CD4-positive, alpha-beta T cell treated with Interferon gamma for 1 hour (primary cell): Measurements from ENCODE around the gene BTBD7.
"Not testable (repeated sequence)": the region's sequence is repeated elsewhere in the genome, so short reads cannot be mapped to it uniquely, and the experiment has no call there.

Experiments
- DNase-seq: peaks from one replicate; pipeline ENCODE4 v3.0.0-alpha.2; 2020

The BTBD7 gene

DNA sequence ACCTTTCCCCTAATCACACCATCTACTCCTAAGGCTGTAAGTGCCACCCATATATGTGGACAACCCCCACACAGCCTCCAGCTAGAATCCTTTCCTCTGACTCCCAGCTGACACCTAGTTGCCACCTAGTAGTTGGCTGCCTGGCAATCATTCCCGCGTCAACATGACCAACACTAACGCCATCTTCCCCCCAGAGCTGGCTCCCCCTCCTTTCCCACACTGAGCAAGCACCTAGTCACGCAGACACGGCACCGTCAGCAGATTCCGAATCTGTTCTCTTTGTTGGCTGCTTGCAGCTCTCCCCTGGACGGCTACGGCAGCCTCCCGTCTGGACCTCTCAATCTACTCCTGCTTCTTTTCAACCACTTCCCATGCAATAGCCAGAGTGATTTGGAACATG lies 98.0 kb downstream of the BTBD7 start:
- no peak for DNase-seq

DNA sequence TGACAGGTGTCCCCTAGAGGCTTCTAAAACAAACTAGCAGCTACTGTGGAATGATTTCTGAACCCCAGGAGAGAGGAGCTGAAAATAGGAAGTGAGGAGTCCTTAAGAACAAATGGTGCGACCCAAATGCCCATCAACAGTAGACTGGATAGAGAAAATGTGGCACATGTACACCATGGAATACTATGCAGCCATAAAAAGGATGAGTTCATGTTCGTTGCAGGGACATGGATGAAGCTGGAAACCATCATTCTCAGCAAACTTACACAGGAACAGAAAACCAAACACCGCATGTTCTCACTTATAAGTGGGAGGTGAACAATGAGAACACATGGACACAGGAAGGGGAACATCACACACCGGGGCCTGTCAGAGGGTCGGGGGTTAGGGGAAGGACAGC lies 99.8 kb downstream of the BTBD7 start:
- DNase-seq, result not testable (repeated sequence)

DNA sequence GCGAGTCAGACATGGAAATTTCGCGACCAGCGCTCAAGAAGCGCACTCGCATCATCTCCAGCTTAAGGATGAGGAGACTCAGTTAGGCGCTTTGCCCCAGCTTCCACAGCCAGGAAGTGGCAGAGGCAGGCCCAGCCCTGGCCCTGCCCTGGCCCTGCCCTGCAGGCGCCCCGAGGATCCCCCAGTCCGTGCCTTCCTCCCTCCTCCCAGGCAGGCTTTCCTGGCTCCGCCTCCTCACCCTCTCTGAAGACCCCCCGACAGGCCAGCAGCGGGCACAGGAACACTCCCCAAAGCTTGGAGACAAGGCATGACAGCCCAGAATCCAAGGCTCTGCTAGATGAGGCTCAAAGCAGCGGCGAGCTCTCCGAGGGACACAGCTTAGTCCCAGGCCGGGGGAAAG lies 100.7 kb downstream of the BTBD7 start:
- DNase-seq, result no peak

DNA sequence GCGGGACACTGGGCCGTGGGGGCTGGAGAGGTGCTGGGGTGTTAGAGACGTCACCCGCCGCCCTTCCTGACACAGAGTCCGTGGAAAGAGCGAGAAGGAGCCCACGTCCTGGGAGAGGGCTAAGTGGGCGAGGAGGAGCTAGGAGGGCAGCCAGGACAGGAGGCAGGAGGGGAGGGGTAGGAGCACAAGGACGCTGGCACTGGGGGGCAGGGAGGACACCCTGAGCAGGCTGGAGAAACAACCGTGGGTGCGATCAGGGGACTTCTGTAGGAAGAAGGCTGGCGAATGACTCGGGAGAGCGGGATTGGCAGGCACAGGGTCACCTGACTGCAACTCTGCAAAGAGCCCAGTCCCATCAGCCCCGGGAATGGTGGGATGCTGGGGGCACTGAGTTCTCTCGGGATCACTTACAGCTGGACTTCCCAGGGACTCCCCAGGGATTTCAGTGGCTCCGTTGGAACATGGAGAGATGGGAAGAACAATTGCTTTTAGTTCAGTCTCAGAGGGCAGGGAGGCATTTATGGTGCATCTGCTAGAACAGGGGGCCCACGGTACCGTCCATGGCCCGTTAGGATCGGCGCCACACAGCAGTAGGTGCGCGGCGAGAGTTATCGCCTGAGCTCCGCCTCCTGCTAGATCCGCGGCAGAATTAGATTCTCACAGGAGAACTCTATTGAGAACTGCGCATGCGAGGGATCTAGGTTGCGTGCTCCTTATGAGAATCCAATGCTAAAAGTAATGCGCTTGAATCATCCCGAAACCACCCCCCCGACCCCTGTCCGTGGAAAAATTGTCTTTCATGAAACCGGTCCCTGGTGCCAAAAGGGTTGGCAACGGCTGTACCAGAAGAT lies 101.5 kb downstream of the BTBD7 start:
- DNase-seq, result no peak

DNA sequence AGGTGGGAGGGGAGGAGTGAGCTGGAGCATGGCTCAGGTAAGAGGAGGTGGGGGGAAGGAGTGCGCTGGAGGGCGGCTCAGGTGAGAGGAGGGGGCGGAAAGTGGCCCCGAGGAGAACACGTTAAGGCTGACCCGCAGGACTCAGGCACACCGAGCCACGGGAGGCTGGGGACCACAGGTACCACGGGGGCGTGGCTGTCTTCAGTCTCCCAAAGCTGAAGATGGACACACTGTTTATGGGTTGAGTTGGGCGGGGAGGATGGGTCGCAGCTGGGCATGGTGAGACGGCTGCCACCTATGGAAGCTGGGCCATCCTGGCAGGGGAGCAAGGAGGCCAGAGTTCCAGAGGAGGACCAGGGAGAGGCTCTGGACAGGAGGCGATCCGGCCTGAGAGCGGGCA lies 102.3 kb downstream of the BTBD7 start:
- no peak for DNase-seq

DNA sequence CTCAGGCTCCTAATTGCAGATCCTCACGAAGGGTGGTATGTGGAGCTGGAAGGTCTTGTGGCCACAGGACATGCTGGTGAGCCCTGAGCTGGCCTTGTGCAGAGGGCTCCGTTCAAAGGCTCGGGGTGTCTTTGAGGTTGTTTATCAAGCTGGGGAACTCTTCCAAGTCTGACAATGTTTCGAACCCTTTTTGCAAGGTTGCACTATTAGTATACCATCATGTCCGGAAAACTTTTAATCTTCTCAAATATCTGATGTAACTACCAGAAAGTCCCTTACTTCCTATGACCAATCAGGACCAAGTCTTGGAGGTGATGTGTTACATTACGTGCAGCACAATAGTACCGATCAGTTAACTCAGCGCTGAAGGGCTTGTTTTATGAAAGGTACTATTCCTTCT lies 104.3 kb downstream of the BTBD7 start:
- no peak for DNase-seq

DNA sequence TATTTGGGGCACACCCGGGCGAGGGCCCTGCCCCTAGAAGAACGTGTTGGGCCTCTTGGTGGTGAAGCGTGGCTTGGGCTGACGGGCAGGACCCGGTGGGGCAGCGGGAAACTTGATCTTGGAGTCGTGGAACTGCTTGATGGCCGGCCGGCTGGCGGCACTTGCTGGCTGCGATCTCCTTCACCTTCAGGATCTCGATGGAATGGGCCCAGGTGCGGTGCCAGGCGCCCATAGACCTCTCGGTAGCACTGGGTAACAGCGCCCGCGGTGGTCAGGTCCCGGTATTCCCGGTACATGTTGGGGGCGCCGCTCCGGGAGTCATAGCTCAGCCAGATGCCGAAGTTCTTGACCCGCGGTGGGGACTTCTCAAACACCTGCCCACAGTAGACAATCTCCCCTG lies 109.3 kb downstream of the BTBD7 start:
- DNase-seq, result no peak

DNA sequence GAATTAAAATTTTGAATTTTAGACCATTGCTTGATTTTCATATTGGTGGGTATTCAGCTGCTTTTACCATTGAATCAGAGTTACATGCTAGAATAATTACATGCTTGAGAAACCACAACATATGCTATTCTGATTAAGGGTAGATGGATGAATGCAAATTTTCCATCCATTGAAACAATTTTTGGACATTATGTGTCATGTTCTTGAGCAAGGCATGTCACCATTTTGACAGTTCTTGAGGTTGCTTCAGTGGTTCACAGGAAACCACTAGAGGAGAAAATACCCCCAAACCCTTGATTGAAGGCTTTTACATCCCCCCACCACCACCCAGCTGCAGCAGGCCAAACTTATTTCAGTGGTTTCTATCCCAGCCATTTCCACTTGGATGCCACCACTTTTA lies 112.3 kb downstream of the BTBD7 start:
- DNase-seq, result no peak

DNA sequence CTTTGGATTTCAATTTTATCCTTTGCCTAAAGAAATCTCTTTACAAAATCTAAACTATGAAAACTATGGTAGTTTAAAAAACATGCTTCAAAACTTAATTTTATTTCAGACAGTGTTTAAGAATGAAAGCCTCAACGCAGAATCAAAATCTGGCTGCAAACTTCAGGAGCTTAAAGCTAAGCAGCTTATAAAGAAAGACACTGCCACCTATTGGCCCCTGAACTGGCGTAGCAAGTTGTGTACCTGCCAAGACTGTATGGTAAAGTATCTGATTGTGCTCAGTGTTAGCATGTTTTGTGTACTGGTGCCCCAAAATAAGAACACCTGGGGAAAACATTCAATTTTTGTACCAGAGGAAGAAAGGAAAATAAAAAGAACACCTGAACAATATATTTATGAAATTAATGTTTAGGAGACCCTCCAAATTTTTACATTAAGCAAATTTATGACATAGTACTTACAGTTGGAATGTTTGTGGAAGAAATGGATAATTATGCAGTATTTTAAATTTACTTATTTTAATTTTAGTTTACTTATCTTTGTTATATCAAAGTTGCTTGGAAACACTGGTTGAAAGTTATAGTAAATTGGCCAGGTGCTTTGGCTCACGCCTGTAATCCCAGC lies 113.6 kb downstream of the BTBD7 start:
- DNase-seq, result peak; percentile 55

DNA sequence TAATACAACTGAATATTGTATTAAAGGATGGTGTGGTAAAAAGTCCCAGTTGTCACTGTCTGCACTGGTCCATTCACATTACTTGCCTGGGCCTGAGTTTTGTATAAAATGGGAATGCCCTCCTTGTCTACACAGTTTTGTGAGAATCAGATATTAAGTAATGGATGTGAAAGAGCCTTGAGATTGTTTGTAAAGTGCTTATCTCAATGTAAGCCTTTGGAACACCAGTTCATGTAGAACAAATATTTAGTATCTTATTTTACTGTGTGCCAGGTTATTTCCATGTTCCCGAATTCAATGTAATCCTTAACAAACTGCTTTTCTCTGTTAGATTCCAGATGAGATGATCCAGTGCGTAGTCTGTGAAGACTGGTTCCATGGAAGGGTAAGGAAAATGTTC lies 118.2 kb downstream of the BTBD7 start:
- DNase-seq, result no peak

DNA sequence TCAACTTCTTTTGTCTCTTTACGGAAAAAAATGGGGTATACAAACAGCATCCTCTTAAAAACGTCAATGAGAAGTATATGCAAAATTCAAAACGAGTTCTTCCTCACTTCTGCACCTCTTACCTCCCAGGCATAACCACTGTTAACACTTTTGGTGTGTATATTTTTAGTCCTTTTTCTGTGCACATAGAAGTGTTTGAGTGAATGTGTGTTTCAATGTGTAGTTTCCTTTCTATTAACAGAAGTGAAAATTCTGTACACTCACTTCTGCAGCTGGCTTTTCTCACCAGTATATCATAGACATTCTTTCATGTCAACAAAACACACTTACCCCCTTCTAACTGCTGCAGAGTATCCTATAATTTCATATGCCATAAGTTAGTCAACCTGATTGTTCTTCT lies 120.4 kb downstream of the BTBD7 start:
- DNase-seq, result no peak

DNA sequence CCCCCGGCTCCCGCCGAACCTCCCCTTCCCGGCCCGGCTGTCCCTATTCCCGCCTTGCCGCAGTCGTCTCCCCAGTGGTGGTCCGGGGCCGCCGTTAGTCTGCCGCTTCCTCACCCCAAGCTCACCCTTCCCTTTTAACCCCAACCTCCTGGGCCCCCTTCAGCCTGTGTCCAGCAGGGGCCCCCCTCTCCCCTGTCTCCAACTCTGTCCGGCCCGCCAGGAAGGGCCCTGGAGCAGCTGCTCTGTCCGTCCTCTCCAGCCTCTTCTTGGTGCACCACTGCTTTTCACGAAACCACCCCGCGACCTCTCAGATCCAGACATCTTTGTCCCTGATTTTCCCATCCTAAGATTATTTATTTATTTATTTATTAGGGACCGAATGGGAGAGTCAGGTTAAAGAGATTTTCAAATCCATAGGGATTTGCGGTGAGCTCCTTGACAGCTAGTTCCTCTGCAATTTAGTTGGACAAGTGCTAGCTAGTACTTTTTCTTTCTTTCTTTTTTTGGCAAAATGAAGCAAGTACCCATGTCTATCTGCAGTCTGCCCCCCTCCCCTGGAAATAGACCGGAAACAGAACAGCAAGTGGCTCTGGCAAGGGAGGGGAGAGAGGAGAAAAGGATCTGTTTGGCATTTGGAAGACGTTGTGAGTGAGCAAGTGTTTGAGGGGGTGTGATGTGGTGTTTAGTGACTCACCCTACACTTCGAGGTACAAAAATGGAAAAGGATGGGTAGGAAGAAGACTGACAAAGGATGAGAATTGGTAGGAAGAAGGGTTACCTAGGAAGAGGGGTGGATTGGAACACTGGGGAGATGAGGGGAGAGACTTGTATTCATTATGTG lies 125.1 kb downstream of the BTBD7 start:
- peak; percentile 8 for DNase-seq

DNA sequence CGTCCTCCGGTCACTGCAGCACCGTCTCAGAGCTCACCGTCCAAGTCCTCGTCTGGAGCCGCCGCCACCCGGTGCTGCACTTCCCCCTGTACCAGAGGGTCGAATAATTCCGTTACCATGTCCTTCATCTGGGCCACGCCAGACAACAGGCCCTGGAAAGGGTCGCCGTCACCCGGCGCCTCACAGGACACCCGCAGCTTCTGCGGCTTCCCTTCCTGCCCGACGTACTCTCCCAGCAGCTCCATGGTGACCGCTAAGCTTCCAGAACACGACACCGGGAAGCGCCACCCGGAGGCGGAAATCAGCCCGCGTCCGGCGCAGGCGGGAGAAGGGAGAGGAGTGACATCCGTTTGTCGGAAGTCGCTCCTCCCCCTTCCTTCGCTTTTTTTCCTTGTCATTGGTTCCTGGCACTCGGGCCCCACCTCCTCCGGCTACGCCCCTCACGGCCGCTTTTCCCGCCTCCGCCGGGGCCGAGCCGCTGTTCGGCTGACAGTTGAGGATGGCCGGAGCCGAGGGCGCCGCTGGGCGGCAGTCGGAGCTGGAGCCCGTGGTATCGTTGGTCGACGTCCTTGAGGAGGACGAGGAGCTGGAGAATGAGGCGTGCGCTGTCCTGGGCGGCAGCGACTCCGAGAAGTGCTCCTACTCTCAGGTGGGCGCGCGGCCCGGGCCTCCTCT lies 125.9 kb downstream of the BTBD7 start, which contains the start of the genes GON7 and UBR7:
Gene GON7, minus strand, starts transcription at position 273 of the 675 bp plus-strand sequence. Its CDS starts 28 bp downstream, at position 245.
Gene UBR7, plus strand, starts transcription at position 464 of the 675 bp plus-strand sequence. Its CDS starts 36 bp downstream, at position 500.
- DNase-seq, result peak; percentile 85

DNA sequence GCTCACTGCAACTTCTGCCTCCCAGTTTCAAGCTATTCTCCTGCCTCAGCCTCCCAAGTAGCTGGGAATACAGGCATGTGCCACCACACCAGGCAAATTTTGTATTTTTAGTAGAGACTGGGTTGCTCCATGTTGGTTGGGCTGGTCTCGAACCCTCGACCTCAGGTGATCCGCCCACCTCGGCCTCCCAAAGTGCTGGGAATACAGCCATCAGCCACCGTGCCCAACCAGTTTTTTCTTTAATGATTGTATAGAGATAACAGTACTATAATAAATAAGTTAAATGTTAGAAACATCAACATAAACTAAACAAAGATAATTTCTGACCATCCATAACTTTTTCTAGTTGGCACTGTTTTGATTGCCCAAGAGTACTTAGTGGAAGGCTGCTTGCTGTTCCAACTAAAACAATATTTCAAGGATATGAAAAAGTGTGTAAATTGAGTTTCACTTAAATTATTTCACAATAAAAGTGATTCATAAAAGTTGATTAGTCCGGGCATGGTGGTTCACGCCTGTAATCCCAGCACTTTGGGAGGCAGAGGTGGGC lies 131.6 kb downstream of the BTBD7 start:
- no peak for DNase-seq

DNA sequence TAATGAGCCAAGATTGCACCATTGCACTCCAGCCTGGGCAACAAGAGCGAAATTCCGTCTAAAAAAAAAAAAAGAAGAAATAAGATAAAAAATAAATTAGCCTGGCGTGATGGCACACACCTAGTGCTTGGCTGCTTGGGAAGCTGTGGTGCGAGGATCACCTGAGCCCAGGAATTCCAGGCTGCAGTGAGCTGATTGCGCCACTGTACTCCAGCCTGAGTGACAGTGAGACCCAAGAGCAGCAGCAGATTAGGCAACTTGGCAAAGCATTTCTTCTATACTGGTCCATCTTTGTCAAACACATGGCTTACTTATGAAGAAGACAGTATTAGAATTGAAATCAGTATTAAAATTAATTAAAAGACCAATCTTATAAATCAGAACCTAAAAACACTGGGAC lies 132.3 kb downstream of the BTBD7 start:
- no peak for DNase-seq

DNA sequence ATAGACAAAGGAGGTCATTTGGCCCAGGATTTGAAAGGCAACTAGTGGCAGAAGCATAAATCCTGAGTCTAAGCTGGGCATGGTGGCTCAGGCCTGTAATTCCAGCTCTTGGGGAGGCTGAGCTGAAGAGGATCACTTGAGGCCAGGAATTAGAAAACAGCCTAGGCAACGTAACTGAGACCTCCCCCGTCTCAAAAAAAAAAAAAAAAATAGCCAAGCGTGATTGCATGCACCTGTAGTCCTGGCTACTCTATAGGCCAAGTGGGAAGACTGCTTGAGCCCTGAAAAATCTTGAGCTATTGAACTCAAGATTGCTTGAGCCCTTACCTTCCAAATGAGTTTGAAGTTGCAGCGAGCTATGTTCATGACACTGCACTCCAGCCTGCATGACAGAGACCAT lies 133.8 kb downstream of the BTBD7 start:
- DNase-seq, result no peak

DNA sequence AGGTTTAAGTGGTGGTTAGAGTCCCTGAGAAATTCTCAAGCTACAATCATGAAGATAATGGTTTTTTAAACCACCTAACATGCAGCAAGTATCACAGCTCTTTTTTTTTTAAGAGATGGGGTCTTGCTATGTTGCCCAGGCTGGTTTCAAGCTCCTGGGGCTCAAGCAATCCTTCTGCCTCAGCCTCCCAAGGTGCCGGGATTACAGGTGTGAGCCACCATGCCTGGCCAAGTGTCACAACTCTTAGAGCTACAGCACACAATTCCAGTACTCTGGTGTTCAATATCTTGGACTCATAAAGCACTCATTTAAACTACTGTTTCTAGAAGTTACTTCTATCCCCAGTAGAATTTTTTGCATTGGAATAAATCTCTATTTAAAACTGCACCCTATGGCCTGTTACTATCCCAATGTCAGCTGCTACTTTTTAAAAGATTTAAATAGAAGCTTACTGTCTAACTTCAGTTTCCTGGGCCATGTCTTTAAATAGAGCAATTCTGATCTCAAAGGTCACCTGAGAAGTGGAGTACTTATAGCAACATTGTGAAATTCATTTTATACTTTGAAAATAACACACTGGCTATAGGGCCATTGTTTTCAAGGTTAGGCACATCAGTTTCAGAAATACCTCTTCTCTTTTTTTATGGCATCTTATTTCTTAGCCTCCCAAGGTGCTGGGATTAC lies 137.4 kb downstream of the BTBD7 start:
- DNase-seq, result no peak
